Loucy (cell line): ENCODE results near the gene PALLD.

Source experiments
- CTCF ChIP-seq: fragments of 200-600 bp; sonication (generic); conservative IDR thresholded peaks from 2 replicates; pipeline ENCODE4 v1.5.1; 2014; ENCODE audit warnings: mild to moderate bottlenecking, antibody characterized with exemption, low read length
- EZH2phosphoT487 ChIP-seq: fragments of 200-600 bp; IDR thresholded peaks from 2 replicates; pipeline ENCODE4 v1.6.1; 2018; ENCODE audit warnings: antibody characterized with exemption, mild to moderate bottlenecking, moderate library complexity, borderline replicate concordance

DNA sequence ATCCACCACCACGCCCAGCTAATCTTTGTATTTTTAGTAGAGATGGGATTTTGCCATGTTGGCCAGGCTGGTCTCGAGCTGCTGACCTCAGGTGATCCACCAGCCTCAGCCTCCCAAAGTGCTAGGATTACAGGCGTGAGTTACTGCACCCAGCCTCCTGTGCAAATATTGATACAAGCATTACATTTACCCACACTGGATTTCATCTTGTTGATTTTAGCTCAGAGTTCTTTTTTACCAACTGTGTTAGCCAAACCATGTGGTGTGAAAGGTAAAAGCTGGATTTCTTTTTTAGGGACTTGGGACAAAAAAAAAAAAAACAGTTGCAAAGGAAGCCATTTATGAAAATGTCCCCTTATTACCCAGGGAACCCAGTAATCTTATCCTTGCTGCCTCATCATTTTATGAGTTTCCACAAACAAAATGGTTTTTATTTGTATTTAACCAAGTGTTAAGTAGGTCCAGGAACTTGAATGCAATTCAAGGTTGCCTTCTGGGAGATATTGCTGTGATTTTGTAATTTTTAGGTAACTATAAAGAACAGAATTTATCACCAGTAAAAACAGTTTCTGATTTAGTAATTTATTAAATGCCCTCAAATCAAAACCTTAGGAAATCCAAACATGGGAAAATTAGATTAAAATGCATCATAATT is 202.5 kb downstream of the PALLD start:
- TF ChIP-seq CTCF (no peak), EZH2phosphoT487 (no peak)
